Trophoblast cell (in vitro differentiated cells and primary cell): ENCODE data around the gene OR13J1.

Experiments
- DNase-seq, 2 donors: peaks; one replicate each; pipeline ENCODE4 v3.0.0-alpha.2; 2016
- H2AFZ ChIP-seq: 2 replicates; pipeline ENCODE4 v1.6.1; 2013; ENCODE audit warnings: low read length, moderate library complexity, mild to moderate bottlenecking; ENCODE audit not compliant: insufficient read depth, poor library complexity
- H2AK5ac ChIP-seq: 2 replicates; pipeline ENCODE4 v1.6.1; 2013; ENCODE audit warnings: mild to moderate bottlenecking, low read length
- H2BK120ac ChIP-seq: 2 replicates; pipeline ENCODE4 v1.6.1; 2013; ENCODE audit warnings: low read length, mild to moderate bottlenecking, moderate library complexity; ENCODE audit not compliant: insufficient read depth, poor library complexity
- H2BK12ac ChIP-seq: 2 replicates; pipeline ENCODE4 v1.6.1; 2013; ENCODE audit warnings: mild to moderate bottlenecking, low read length, moderate library complexity
- H2BK5ac ChIP-seq: 2 replicates; pipeline ENCODE4 v1.6.1; 2013; ENCODE audit warnings: low read length, low read depth, moderate library complexity, mild to moderate bottlenecking; ENCODE audit not compliant: poor library complexity
- H3K14ac ChIP-seq: 2 replicates; pipeline ENCODE4 v1.6.1; 2013; ENCODE audit warnings: mild to moderate bottlenecking, low read length
- H3K18ac ChIP-seq: 2 replicates; pipeline ENCODE4 v1.6.1; 2013; ENCODE audit warnings: mild to moderate bottlenecking, low read length
- H3K23ac ChIP-seq: 2 replicates; pipeline ENCODE4 v1.6.1; 2013; ENCODE audit warnings: low read length
- H3K27ac ChIP-seq: 2 replicates; pipeline ENCODE4 v1.5.1; 2013; ENCODE audit warnings: low read depth, mild to moderate bottlenecking, inconsistent platforms, low read length, moderate library complexity
- H3K27me3 ChIP-seq: 2 replicates; pipeline ENCODE4 v1.6.1; 2013; ENCODE audit warnings: inconsistent platforms, mild to moderate bottlenecking, low read length, moderate library complexity; ENCODE audit not compliant: insufficient read depth
- H3K36me3 ChIP-seq, 2 experiments: 1 replicate in 1 of 2; 2 replicates in 1 of 2; pipeline ENCODE4 v1.6.1; 2013; ENCODE audit warnings: low read length in 2 of 2, mild to moderate bottlenecking in 2 of 2, moderate library complexity in 1 of 2; ENCODE audit not compliant: insufficient read depth in 2 of 2, control insufficient read depth in 1 of 2
- H3K4ac ChIP-seq: 2 replicates; pipeline ENCODE4 v1.6.1; 2013; ENCODE audit warnings: low read depth, mild to moderate bottlenecking, low read length, moderate library complexity
- H3K4me1 ChIP-seq, 2 experiments: 1 replicate in 1 of 2; 2 replicates in 1 of 2; pipeline ENCODE4 v1.6.1; 2013; ENCODE audit warnings: low read length in 2 of 2, mild to moderate bottlenecking in 2 of 2, moderate library complexity in 1 of 2; ENCODE audit not compliant: insufficient read depth in 2 of 2, control insufficient read depth in 1 of 2
- H3K4me2 ChIP-seq: 2 replicates; pipeline ENCODE4 v1.6.1; 2013; ENCODE audit warnings: inconsistent platforms, mild to moderate bottlenecking, low read length, moderate library complexity
- H3K4me3 ChIP-seq: 2 replicates; pipeline ENCODE4 v1.5.1; 2013; ENCODE audit warnings: mild to moderate bottlenecking, low read depth, low read length, inconsistent platforms
- H3K79me1 ChIP-seq: one replicate; pipeline ENCODE4 v1.6.1; 2013; ENCODE audit warnings: low read length
- H3K79me2 ChIP-seq: 2 replicates; pipeline ENCODE4 v1.6.1; 2013; ENCODE audit warnings: low read length, mild to moderate bottlenecking; ENCODE audit not compliant: control insufficient read depth, insufficient read depth, poor library complexity
- H3K9ac ChIP-seq: 2 replicates; pipeline ENCODE4 v1.6.1; 2013; ENCODE audit warnings: mild to moderate bottlenecking, low read length
- H3K9me3 ChIP-seq: 2 replicates; pipeline ENCODE4 v1.6.1; 2013; ENCODE audit warnings: low read depth, mild to moderate bottlenecking, control low read depth, inconsistent platforms, low read length; ENCODE audit not compliant: insufficient read depth
- H4K12ac ChIP-seq: 2 replicates; pipeline ENCODE4 v1.6.1; 2013; ENCODE audit warnings: low read depth, mild to moderate bottlenecking, low read length, moderate library complexity
- H4K8ac ChIP-seq: 2 replicates; pipeline ENCODE4 v1.6.1; 2013; ENCODE audit warnings: low read depth, mild to moderate bottlenecking, low read length, moderate library complexity
- H4K91ac ChIP-seq: one replicate; pipeline ENCODE4 v1.6.1; 2013; ENCODE audit warnings: low read depth, mild to moderate bottlenecking, low read length, moderate library complexity
- WGBS: extraction: QIAGEN DNeasy Blood & Tissue Kit; methylation state at CpG from one replicate; pipeline ENCODE4 v1.1.7; 2013; ENCODE audit warnings: missing lambda C conversion rate; ENCODE audit not compliant: insufficient read length, insufficient coverage; ENCODE audit errors: extremely low coverage; 5-methylcytosine and 5-hydroxymethylcytosine counted together

OR13J1 gene

DNA sequence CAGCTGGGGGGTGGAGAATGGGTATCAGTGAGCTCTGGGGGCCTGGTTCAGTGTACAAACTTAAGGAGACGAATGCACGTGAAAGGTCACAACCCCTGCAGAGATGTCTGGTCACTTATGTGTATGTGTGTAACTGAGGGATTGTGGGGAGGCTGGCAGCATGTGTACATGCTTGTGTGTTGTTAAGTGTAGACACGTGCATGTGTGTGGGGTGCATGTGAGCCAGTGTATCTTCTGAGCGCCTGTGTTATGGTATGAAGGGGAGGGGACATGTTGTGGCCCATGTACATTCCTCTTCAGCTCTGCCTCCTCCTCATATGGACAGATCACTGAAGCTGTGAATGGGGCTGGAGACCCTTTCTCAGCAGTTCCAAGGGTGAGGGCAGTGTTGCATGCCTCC, 39.2 kb downstream of the OR13J1 start:
- H4K8ac ChIP-seq, result no peak overlapping the region
- H2AK5ac ChIP-seq, result no peak overlapping the region
- H3K4me1 ChIP-seq, result peaks cover 22 to 27% of the 10 kb centered on the region in 2 experiments
- no peak overlapping the region for H3K4ac ChIP-seq
- H3K79me1 ChIP-seq, result peaks cover 4% of the 10 kb centered on the region
- WGBS, result no CpG with 5 or more reads among the region's 4 CpGs
- no peak overlapping the region for H3K18ac ChIP-seq
- no peak overlapping the region for H2BK12ac ChIP-seq
- H2AFZ ChIP-seq, result no peak overlapping the region
- no peak for DNase-seq
- no peak overlapping the region for H2BK120ac ChIP-seq
- H4K91ac ChIP-seq, result no peak overlapping the region
- H2BK5ac ChIP-seq, result no peak overlapping the region
- peaks cover 3% of the 10 kb centered on the region for H3K79me2 ChIP-seq
- H3K23ac ChIP-seq, result no peak overlapping the region
- no peaks in the 10 kb centered on the region for H3K9me3 ChIP-seq
- H3K27me3 ChIP-seq, result no peaks in the 10 kb centered on the region
- H4K12ac ChIP-seq, result no peak overlapping the region
- no peak overlapping the region for H3K4me2 ChIP-seq
- no peak overlapping the region for H3K14ac ChIP-seq
- no peak overlapping the region for H3K4me3 ChIP-seq
- H3K9ac ChIP-seq, result no peak overlapping the region
- H3K36me3 ChIP-seq, result peaks cover 0 to 4% of the 10 kb centered on the region in 2 experiments
- H3K27ac ChIP-seq, result no peak overlapping the region

DNA sequence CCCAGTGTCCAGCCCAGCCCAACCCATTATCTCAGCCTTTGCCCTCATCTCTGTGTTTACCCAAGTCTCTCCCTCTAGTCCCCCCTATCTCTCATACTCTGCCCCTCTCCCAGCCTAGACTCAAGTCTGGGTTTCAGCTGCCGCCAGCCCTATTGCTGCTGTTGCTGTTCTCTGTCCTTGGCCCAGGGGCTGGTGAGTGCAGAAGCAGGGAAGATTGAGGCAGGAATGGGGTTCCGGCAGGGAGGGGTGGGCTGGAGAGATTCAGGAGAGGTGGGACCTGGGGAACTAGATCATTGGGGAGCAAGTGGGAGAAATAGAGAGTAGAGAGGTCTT, 40.5 kb downstream of the OR13J1 start:
- H3K4me2 ChIP-seq, result peak overlapping the region; percentile 79
- H2BK120ac ChIP-seq, result no peak overlapping the region
- peak overlapping the region; percentile 46 for H4K91ac ChIP-seq
- peaks cover 22 to 27% of the 10 kb centered on the region in 2 experiments for H3K4me1 ChIP-seq
- peak overlapping the region; percentile 12 for H2AFZ ChIP-seq
- H3K27ac ChIP-seq, result no peak overlapping the region
- H3K79me2 ChIP-seq, result peaks cover 3% of the 10 kb centered on the region
- no peak overlapping the region for H2BK5ac ChIP-seq
- no CpG with 5 or more reads among the region's 2 CpGs for whole genome bisulfite sequencing
- peak overlapping the region; percentile 69 for H3K18ac ChIP-seq
- H3K23ac ChIP-seq, result no peak overlapping the region
- no peak overlapping the region for H3K9ac ChIP-seq
- peak overlapping the region; percentile 81 for H3K4me3 ChIP-seq
- H3K4ac ChIP-seq, result peak overlapping the region; percentile 43
- peak overlapping the region; percentile 67 for H4K12ac ChIP-seq
- DNase-seq, result no peak
- H2AK5ac ChIP-seq, result peak overlapping the region; percentile 44
- no peaks in the 10 kb centered on the region for H3K36me3 ChIP-seq
- peak overlapping the region; percentile 82 for H4K8ac ChIP-seq
- no peak overlapping the region for H2BK12ac ChIP-seq
- H3K9me3 ChIP-seq, result no peaks in the 10 kb centered on the region
- no peaks in the 10 kb centered on the region for H3K27me3 ChIP-seq
- H3K14ac ChIP-seq, result peak overlapping the region; percentile 61
- peaks cover 4% of the 10 kb centered on the region for H3K79me1 ChIP-seq

DNA sequence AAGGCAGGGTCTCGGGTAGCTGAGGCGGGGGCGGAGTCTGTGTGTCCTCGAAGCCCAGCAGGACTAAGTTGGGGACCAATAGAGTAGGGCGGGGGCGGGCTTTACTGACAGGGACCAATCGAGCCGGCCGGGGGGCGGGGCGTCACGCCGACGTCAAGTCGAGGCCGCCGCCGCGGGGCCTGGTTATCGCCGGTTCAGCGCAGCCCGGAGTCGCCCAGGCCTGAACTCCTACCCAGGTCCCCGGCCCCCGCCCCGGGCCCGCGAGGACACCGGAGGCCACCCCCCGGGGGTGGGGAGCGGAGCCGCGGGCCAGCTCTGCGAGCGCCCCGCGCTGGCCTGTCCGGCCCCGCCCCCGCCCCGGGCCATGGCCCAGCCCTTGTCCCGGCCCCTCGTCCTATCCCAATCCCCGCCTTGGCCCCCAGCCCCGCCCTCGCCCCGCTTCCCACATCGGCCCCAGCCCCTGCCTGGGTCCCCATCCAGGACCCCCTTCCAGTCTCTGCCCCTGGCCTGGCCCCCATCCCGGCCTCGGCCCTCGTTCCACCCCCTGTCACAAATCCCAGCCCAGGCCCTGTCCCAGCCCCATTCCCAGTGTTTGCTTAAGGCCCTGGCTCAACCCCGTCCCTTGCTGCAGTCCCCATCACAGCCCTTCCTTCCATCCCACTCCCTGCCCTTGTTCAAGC, 41.0 kb downstream of the OR13J1 start, which contains the start of gene TMEM8B:
Gene TMEM8B (plus strand): TSS at position 145 of the 680 bp plus-strand sequence. CDS start 220 bp downstream, at position 365.
- peaks cover 4% of the 10 kb centered on the region for H3K79me1 ChIP-seq
- peak within 1 kb of the TSS; percentile 90 for H3K14ac ChIP-seq
- peak within 1 kb of the TSS; percentile 90 for H3K9ac ChIP-seq
- peak within 1 kb of the TSS; percentile 81 for H3K4me3 ChIP-seq
- H3K9me3 ChIP-seq, result no peaks in the 10 kb centered on the region
- peak within 1 kb of the TSS; percentile 94 for H2AFZ ChIP-seq
- peak within 1 kb of the TSS; percentile 69 for H3K18ac ChIP-seq
- H3K4me1 ChIP-seq, result peaks cover 22 to 27% of the 10 kb centered on the region in 2 experiments
- H2BK5ac ChIP-seq, result peak within 1 kb of the TSS; percentile 44
- peak within 1 kb of the TSS; percentile 97 for H4K8ac ChIP-seq
- no peak within 1 kb of the TSS for H3K23ac ChIP-seq
- peak within 1 kb of the TSS; percentile 99 for H3K4me2 ChIP-seq
- no peaks in the 10 kb centered on the region for H3K36me3 ChIP-seq
- H2AK5ac ChIP-seq, result peak within 1 kb of the TSS; percentile 44
- H4K91ac ChIP-seq, result peak within 1 kb of the TSS; percentile 48
- H2BK120ac ChIP-seq, result peak within 1 kb of the TSS; percentile 46
- no peak within 1 kb of the TSS for H3K27ac ChIP-seq
- peak within 1 kb of the TSS; percentile 20 for H2BK12ac ChIP-seq
- peaks cover 3% of the 10 kb centered on the region for H3K79me2 ChIP-seq
- H3K4ac ChIP-seq, result peak within 1 kb of the TSS; percentile 73
- WGBS, result no CpG with 5 or more reads among the region's 53 CpGs
- peak; percentile 89 to 90 for DNase-seq
- H4K12ac ChIP-seq, result peak within 1 kb of the TSS; percentile 67
- no peaks in the 10 kb centered on the region for H3K27me3 ChIP-seq

DNA sequence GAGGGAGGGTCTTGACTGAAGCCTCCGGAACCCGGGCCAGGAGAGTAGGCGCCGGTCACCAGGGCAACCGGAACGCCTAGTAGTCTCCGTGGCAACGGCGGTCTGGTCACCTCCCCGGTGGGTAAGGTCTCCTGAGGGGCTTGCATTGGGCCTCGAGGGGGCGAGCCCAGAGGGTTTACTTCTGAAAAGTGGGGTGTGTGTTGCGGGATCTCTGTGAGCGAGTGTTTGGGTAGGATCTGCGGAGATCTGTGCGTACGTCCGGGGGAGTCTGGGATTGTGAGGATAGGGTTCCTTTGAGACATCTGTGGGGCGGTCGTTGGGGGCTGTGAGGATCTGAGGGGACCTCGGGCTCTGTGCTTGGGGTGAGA, 41.5 kb downstream of the OR13J1 start, which contains the start of gene FAM221B:
Gene FAM221B (minus strand): TSS at position 17 of the 368 bp plus-strand sequence. CDS start 2,571 bp downstream, outside the sequence.
- H3K79me1 ChIP-seq, result peaks cover 4% of the 10 kb centered on the region
- DNase-seq, result peak in 1 of 2 donors; percentile 10
- H3K79me2 ChIP-seq, result peaks cover 3% of the 10 kb centered on the region
- H4K91ac ChIP-seq, result peak within 1 kb of the TSS; percentile 48
- H3K4me1 ChIP-seq, result peaks cover 22 to 27% of the 10 kb centered on the region in 2 experiments
- peak within 1 kb of the TSS; percentile 20 for H2BK12ac ChIP-seq
- H2BK120ac ChIP-seq, result peak within 1 kb of the TSS; percentile 46
- no peaks in the 10 kb centered on the region for H3K27me3 ChIP-seq
- no peak within 1 kb of the TSS for H3K27ac ChIP-seq
- peak within 1 kb of the TSS; percentile 94 for H2AFZ ChIP-seq
- peak within 1 kb of the TSS; percentile 69 for H3K18ac ChIP-seq
- peak within 1 kb of the TSS; percentile 44 for H2AK5ac ChIP-seq
- peak within 1 kb of the TSS; percentile 90 for H3K9ac ChIP-seq
- H2BK5ac ChIP-seq, result peak within 1 kb of the TSS; percentile 44
- WGBS, result no CpG with 5 or more reads among the region's 21 CpGs
- no peaks in the 10 kb centered on the region for H3K36me3 ChIP-seq
- peak within 1 kb of the TSS; percentile 67 for H4K12ac ChIP-seq
- peak within 1 kb of the TSS; percentile 99 for H3K4me2 ChIP-seq
- peak within 1 kb of the TSS; percentile 73 for H3K4ac ChIP-seq
- H3K14ac ChIP-seq, result peak within 1 kb of the TSS; percentile 90
- H3K9me3 ChIP-seq, result no peaks in the 10 kb centered on the region
- peak within 1 kb of the TSS; percentile 97 for H4K8ac ChIP-seq
- H3K23ac ChIP-seq, result no peak within 1 kb of the TSS
- peak within 1 kb of the TSS; percentile 81 for H3K4me3 ChIP-seq
